Activated CD4-positive, alpha-beta T cell treated with anti-CD3 and anti-CD28 coated beads, Interleukin-2, amount 10 ng/mL, durations not matched to agents 24 days and 14 days (primary cell): ENCODE measurements around the gene EFNA2. TPM values are rescaled to one million over a fixed set of nuclear protein-coding genes. Genes with fewer than 3 reads are reported as not detected.

ENCODE experiments used
- DNase-seq: peaks from one replicate; pipeline ENCODE4 v3.0.0; 2022
- H3K27ac Mint-ChIP-seq: one replicate; pipeline ENCODE4 v1.8.0; 2022; ENCODE audit warnings: mild to moderate bottlenecking, mixed read lengths
- H3K27me3 Mint-ChIP-seq: one replicate; pipeline ENCODE4 v1.8.0; 2022; ENCODE audit warnings: mixed read lengths
- H3K36me3 Mint-ChIP-seq: one replicate; pipeline ENCODE4 v1.8.0; 2022; ENCODE audit warnings: low read depth, mild to moderate bottlenecking, mixed read lengths
- H3K4me1 Mint-ChIP-seq: one replicate; pipeline ENCODE4 v1.8.0; 2021; ENCODE audit warnings: mixed read lengths
- H3K4me3 Mint-ChIP-seq: one replicate; pipeline ENCODE4 v1.8.0; 2022; ENCODE audit warnings: mild to moderate bottlenecking, moderate library complexity, mixed read lengths
- H3K9me3 Mint-ChIP-seq: one replicate; pipeline ENCODE4 v1.8.0; 2021; ENCODE audit warnings: mixed read lengths
- intact Hi-C: fragments of 100-400 bp; cut with micrococcal nuclease; formaldehyde crosslinking; loops from one replicate; pipeline ENCODE4 v1.15.1; 2023
- total RNA-seq: library from RNA; stranded (reverse); gene quantifications from 2 replicates; pipeline ENCODE4 v1.2.3, GENCODE V29; 2022

The EFNA2 gene
- total RNA-seq = not detected in 2 replicates

DNA sequence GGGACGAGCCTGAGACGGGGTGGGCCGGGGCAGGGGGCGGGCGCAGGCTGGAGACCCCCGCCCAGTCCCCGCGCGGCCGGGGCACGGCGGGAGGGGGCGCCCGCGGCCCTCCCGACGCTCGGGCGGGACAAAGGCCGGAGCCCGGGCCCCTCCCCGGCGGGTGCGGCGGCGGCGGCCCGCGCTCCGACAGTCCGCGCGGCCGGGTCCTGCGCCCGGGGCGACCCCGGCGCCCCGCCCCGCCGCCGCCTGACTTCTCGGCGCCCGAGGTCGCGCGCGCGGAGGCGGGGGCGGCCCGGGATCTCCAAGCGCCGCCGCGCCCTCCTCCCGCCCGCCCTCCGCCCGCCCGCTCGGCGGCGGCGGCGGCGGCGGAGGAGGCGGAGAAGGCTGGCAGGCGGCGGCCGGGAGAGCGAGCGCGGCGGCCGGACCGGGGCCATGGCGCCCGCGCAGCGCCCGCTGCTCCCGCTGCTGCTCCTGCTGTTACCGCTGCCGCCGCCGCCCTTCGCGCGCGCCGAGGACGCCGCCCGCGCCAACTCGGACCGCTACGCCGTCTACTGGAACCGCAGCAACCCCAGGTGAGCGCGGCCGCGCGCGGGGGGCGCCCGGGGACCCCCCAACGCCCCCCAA is at the start of gene EFNA2:
Gene EFNA2, plus strand, starts transcription at position 137 of the 624 bp plus-strand sequence. Its CDS starts 296 bp downstream, at position 433.
- intact Hi-C loops = no loop called here
- Mint-ChIP-seq H3K4me1 (peaks cover 3% of the 10 kb centered on the region), H3K27ac (no peak within 1 kb of the TSS), H3K36me3 (peaks cover 1% of the 10 kb centered on the region), H3K4me3 (peak within 1 kb of the TSS; percentile 67), H3K9me3 (no peaks in the 10 kb centered on the region), H3K27me3 (peaks cover 24% of the 10 kb centered on the region)
- peak; percentile 56 for DNase-seq

DNA sequence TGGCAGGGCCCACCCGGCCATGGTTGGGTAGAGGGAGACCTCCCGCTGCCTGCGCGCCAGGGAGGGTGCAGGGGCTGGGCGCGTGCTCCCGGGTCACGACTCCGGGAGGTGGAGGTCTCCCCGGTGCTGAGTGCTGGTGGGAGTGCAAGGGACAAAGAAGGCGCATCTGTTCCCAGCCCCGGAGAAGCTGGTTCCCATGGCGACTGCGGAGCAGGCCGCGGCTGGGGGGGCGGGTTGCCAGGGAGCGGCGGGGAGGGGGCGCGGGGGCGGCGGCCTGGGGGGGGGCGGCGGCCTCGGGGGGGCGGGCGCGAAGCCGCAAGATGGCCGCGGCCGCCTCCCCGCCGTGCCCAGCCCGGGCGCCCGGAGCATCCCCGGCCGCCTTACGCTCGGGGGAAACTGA is 49.1 kb upstream of the EFNA2 start:
- peak overlapping the region; percentile 62 for H3K4me3 Mint-ChIP-seq
- H3K27me3 Mint-ChIP-seq = peaks cover 12% of the 10 kb centered on the region
- H3K9me3 Mint-ChIP-seq = no peaks in the 10 kb centered on the region
- H3K36me3 Mint-ChIP-seq = peaks cover 3% of the 10 kb centered on the region
- peaks cover 17% of the 10 kb centered on the region for H3K4me1 Mint-ChIP-seq
- intact Hi-C loops = no loop called here
- no peak overlapping the region for H3K27ac Mint-ChIP-seq
- DNase-seq = no peak

DNA sequence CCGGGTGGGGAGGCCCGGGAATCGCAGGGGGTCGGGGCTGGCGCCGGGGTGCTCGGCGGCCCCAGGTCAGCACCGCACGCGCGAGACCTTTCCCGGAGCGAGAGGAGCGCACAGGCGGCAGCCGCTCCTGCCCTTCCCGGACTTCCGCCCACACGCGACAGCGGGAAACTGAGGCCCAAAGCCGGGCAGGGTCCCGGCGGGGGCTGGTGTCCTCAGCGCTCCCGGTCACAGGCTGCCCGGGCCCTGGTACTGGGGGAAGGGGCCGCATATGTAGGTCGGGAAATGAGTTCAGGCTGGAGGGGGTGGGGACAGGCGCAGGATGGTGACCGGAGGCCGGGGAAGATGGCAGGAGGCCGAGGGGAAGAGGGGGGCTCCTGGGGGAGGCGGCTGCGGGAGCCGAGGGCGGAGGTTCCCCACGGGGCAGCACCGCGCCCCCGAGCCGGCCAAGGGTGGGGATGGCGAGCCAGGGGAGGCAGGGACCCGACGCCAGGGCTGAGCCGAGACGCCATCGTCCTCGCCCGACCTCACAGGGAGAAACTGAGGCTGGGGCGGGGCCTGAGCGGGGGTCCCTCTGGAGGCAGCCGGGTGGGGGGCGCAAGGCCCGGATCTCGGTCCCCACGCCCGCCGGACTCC is 48.5 kb upstream of the EFNA2 start:
- Mint-ChIP-seq H3K4me3 (peak overlapping the region; percentile 65), H3K36me3 (peaks cover 3% of the 10 kb centered on the region), H3K9me3 (no peaks in the 10 kb centered on the region), H3K27ac (no peak overlapping the region), H3K27me3 (peaks cover 12% of the 10 kb centered on the region), H3K4me1 (peaks cover 17% of the 10 kb centered on the region)
- intact Hi-C loops = no loop called here
- DNase-seq = no peak

DNA sequence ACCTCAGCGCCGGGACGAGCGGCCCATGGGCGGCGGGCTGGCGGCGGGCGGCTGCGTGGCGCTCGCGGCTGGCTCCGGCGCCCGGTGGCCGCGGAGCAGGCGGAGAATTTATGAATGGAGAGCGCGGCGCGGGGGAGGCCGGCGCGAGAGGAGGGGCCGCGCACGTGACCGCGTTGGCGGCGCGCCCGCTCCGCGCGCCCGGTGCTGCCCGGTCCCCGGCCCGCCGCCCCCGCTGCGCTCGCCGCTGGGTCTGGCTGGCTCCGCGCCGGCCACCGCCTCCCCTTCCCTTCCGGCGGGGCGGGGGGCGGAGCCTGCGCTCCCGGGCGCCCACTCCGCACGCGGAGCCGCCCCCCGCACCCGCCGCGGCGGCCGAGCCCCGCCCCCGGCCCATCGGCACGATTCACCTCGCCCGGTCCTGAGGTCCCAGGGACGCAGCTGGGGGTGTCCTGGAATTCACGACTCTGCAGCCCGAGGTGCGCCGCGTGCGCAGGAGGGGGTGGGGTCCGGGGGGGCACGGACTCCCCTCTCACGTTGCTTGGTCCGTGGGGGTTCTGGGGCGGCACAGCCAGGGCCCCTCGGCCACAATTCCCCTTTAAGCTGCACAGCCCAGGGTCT is 47.8 kb upstream of the EFNA2 start, which contains the start of gene CBARP:
Gene CBARP, minus strand, starts transcription at position 252 of the 615 bp plus-strand sequence. CDS start 1,905 bp downstream, outside the sequence.
- peak; percentile 81 for DNase-seq
- peak within 1 kb of the TSS; percentile 75 for H3K4me3 Mint-ChIP-seq
- peaks cover 12% of the 10 kb centered on the region for H3K27me3 Mint-ChIP-seq

DNA sequence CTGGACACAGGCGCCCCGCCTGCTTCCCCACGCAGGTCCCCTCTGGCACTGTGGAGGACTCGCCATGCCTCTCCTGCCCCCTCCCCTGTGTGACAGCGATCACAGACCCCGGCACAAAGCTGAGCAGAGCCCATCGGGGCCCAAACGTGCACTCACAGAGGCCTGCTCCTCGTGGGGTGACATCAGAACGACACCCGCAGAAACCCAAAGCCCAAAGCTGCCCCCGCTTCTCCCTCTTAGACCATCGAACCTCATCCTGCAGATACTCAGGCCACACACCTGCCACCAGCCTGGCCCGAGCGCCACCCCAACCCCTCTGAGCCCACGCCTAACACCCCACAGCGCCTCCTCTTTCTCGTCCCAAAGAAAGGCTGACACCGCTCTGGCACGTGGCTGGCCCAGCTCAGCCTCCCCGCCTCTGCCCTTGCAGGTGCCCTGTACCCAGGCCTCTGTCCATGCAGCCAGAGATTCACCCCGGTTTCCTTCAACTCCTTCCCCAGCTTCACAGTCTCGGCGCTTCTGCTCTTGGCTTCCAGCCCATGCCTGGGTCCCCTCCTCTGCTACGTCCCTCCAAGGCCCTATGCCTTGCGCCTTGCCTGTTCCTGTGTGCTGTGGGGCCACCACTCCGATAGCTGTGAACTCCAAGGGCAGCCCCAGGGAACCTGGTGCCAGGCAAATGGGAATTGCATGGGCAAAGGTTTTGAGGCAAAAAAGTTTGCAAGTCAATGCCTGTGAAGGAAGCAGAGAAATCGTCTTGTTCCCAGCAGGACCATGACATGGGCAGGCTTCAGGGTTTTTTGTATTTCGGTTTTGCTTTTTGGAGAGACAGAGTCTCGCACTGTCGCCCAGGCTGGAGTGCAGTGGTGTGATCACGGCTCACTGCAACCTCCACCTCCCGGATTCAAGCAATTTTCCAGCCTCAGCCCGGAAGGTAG is 47.0 kb upstream of the EFNA2 start:
- Mint-ChIP-seq H3K9me3 (no peaks in the 10 kb centered on the region), H3K4me1 (peaks cover 20% of the 10 kb centered on the region), H3K27me3 (peaks cover 12% of the 10 kb centered on the region), H3K4me3 (peak overlapping the region; percentile 75), H3K27ac (peak overlapping the region; percentile 49), H3K36me3 (peaks cover 5% of the 10 kb centered on the region)
- intact Hi-C loops = no loop called here
- DNase-seq = peak; percentile 73

More for the DNA sequence above, 47.8 kb upstream of the EFNA2 start, which contains the start of gene CBARP:
- peak within 1 kb of the TSS; percentile 49 for H3K27ac Mint-ChIP-seq
- peaks cover 17% of the 10 kb centered on the region for H3K4me1 Mint-ChIP-seq
- intact Hi-C loops = no loop called here
- no peaks in the 10 kb centered on the region for H3K9me3 Mint-ChIP-seq
- peaks cover 4% of the 10 kb centered on the region for H3K36me3 Mint-ChIP-seq

DNA sequence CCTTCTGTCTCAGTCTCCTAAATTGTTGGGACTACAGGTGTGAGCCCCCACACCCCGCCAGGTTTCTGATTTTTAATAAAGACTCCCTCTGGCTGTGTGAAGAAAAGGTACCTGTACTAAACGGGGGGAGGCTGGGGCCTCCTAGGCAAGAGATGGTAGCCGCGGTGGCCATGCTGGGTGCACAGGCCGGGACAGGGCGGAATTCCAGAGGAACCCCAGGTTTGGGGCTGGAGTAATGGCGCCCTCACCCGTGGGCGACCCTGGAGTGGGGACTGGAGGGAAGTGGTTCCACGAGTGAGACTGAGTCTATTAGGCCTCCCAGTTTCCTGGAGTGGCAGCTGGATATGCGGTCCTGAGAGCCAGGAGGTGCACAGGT is 46.3 kb upstream of the EFNA2 start:
- peaks cover 20% of the 10 kb centered on the region for H3K4me1 Mint-ChIP-seq
- H3K27ac Mint-ChIP-seq = peak overlapping the region; percentile 52
- H3K4me3 Mint-ChIP-seq = peak overlapping the region; percentile 75
- H3K9me3 Mint-ChIP-seq = no peaks in the 10 kb centered on the region
- DNase-seq = no peak
- peaks cover 5% of the 10 kb centered on the region for H3K36me3 Mint-ChIP-seq
- peaks cover 12% of the 10 kb centered on the region for H3K27me3 Mint-ChIP-seq
- intact Hi-C loops = no loop called here

DNA sequence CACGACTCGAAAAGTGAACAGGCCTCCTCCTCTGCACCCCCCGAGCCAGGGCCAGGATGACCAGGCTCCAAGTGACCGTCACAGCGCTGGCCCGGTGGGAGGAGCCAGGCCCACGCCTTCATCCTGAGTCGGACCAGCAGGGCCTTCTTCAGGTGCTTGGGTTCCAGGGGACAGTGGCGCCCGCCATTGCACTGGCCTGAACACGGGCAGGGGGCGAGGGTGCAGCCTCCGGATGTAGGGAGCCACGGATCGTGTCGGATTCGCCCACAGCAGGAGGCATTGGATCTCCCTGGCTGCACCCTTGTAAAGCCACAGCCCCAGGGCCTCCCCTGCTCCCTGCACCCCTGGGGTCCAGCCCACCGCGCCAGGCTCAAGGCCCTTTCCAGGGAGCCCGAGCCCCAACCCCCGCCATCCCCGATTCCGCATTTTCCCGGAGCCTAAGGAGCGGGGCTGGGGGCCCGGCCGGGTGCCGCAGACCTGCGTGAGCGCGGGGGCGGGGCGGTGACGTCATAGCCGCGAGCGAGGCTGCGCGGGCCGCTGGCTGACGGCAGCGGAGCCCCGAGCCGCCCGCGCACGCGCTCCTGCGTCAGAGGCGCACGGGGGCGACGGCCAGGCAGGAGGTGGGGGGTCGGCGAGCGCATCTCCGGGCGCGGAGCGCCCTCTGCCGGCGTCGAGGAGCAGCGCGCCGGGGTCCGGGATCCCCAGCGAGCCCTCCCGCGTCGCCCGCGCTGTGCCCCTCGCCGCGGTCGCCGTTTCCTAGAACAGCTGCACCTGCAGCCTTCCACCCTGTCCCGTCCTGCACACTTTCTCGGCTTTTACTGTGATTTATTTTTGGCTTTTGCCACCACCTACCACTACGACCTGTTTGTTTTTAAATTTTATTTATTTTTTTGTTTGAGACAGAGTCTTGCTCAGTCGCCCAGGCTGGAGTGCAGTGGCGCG is 45.6 kb upstream of the EFNA2 start:
- H3K27ac Mint-ChIP-seq = no peak overlapping the region

DNA sequence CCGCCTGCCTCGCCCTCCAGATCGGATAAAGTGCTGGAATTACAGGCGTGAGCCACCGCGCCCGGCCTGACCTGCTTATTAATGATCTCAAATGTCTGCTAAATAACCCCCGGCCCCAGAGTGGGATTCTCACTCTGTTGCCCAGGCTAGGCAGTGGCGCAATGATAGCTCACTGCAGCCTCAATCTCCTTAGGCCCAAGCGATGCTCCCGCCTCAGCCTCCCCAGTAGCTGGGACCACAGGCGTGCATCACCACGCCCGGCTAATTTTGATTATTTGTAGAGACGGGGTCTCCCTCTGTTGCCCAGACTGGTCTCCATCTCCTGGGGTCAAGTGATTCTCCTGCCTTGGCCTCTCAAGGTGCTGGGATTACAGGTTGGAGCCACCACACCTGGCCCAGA is 44.7 kb upstream of the EFNA2 start:
- Mint-ChIP-seq H3K27ac (peak overlapping the region; percentile 81), H3K36me3 (peaks cover 7% of the 10 kb centered on the region), H3K4me3 (peak overlapping the region; percentile 82), H3K27me3 (peaks cover 12% of the 10 kb centered on the region), H3K4me1 (peaks cover 22% of the 10 kb centered on the region), H3K9me3 (no peaks in the 10 kb centered on the region)
- intact Hi-C loops = loop anchor here (2.0 to 5.0 kb wide), 4 partner anchors 49 to 320 kb away; partner anchors contain the start of genes ARHGAP45 and POLR2E
- peak; percentile 66 for DNase-seq

More for the DNA sequence above, 45.6 kb upstream of the EFNA2 start:
- Mint-ChIP-seq H3K36me3 (peaks cover 7% of the 10 kb centered on the region), H3K4me3 (peak overlapping the region; percentile 45), H3K9me3 (no peaks in the 10 kb centered on the region), H3K27me3 (peaks cover 12% of the 10 kb centered on the region), H3K4me1 (peaks cover 22% of the 10 kb centered on the region)
- intact Hi-C loops = loop anchor here (2.0 to 5.0 kb wide), 4 partner anchors 48 to 319 kb away; partner anchors contain the start of genes ARHGAP45 and POLR2E
- peak; percentile 98 for DNase-seq

DNA sequence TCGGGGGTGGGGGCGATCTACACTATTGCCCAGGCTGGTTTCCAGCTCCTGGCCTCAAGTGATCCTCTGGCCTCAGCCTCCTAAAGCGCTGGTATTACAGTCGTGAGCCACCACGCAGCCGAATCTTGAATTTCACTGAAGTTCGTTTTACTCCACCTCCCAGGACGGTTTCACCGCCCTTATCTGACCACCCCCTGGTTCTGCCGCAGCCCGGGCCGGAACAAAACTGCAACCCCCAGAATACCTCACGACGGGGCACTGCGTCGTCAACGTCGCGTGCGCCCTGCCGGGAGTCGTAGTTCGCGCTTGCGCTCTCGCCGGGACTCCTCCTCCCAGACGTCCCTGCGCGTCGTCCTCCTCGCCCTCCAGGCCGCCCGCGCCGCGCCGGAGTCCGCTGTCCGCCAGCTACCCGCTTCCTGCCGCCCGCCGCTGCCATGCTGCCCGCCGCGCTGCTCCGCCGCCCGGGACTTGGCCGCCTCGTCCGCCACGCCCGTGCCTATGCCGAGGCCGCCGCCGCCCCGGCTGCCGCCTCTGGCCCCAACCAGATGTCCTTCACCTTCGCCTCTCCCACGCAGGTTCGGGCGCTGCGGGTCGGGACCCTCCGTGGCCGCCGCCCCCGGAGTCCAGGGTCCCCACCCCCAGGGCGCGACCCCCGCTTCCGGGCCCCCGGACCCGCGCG is 44.1 kb upstream of the EFNA2 start, which contains the start of gene ATP5F1D:
Gene ATP5F1D, plus strand, starts transcription at position 335 of the 679 bp plus-strand sequence. Its CDS starts 100 bp downstream, at position 435.
- H3K4me3 Mint-ChIP-seq = peak within 1 kb of the TSS; percentile 82
- H3K4me1 Mint-ChIP-seq = peaks cover 22% of the 10 kb centered on the region
- peaks cover 7% of the 10 kb centered on the region for H3K36me3 Mint-ChIP-seq
- H3K9me3 Mint-ChIP-seq = no peaks in the 10 kb centered on the region
- intact Hi-C loops = loop anchor here (2.0 to 5.0 kb wide), 4 partner anchors 49 to 321 kb away; partner anchors contain the start of genes ARHGAP45 and POLR2E
- DNase-seq = peak; percentile 98
- H3K27ac Mint-ChIP-seq = peak within 1 kb of the TSS; percentile 85
- H3K27me3 Mint-ChIP-seq = peaks cover 12% of the 10 kb centered on the region

DNA sequence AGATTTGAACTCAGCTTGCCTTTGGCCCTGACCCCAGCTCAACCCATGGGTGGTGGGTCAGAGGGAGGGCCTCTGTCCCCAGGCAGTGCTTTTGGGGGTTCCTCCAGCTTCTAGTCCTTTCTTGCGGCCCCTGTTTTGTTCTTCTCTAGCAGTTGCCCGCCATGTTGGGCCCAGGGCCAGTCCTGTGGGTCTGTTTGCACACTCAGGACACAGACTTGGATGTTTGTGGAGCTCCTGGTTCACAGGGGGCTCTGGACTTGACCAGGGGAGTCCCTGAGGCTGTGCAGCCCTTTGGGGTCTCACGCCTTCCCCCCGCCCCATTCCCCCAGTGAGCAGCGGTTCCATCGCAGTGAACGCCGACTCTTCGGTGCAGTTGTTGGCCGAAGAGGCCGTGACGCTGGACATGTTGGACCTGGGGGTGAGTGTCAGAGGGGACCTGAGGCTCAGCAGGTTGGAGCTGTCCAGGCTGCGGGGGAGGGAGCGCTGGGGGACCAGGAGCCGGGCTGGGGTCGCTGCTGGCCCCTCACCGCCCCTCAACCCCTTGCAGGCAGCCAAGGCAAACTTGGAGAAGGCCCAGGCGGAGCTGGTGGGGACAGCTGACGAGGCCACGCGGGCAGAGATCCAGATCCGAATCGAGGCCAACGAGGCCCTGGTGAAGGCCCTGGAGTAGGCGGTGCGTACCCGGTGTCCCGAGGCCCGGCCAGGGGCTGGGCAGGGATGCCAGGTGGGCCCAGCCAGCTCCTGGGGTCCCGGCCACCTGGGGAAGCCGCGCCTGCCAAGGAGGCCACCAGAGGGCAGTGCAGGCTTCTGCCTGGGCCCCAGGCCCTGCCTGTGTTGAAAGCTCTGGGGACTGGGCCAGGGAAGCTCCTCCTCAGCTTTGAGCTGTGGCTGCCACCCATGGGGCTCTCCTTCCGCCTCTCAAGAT is 41.6 kb upstream of the EFNA2 start:
- Mint-ChIP-seq H3K27me3 (peaks cover 4% of the 10 kb centered on the region), H3K4me1 (peaks cover 18% of the 10 kb centered on the region), H3K4me3 (peak overlapping the region; percentile 64), H3K36me3 (peaks cover 7% of the 10 kb centered on the region), H3K27ac (peak overlapping the region; percentile 85), H3K9me3 (no peaks in the 10 kb centered on the region)
- intact Hi-C loops = loop anchor here (1.0 to 5.0 kb wide), 3 partner anchors 22 to 177 kb away; partner anchors contain the start of gene ARHGAP45
- peak; percentile 96 for DNase-seq
